ENCODE data around the gene ZRANB1.

GRCh38 chr10:124953421-124953820 is 11.5 kb downstream of the ZRANB1 start:
- TF ChIP-seq, protein P1, sequence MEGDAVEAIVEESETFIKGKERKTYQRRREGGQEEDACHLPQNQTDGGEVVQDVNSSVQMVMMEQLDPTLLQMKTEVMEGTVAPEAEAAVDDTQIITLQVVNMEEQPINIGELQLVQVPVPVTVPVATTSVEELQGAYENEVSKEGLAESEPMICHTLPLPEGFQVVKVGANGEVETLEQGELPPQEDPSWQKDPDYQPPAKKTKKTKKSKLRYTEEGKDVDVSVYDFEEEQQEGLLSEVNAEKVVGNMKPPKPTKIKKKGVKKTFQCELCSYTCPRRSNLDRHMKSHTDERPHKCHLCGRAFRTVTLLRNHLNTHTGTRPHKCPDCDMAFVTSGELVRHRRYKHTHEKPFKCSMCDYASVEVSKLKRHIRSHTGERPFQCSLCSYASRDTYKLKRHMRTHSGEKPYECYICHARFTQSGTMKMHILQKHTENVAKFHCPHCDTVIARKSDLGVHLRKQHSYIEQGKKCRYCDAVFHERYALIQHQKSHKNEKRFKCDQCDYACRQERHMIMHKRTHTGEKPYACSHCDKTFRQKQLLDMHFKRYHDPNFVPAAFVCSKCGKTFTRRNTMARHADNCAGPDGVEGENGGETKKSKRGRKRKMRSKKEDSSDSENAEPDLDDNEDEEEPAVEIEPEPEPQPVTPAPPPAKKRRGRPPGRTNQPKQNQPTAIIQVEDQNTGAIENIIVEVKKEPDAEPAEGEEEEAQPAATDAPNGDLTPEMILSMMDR (conservative IDR thresholded peaks at IDR 0.05) = no peak
- TF ChIP-seq ZFX (IDR thresholded peaks at IDR 0.05) = no peak

All from C4-2B (cell line).